ENCODE data around the gene FILIP1L.

DNA sequence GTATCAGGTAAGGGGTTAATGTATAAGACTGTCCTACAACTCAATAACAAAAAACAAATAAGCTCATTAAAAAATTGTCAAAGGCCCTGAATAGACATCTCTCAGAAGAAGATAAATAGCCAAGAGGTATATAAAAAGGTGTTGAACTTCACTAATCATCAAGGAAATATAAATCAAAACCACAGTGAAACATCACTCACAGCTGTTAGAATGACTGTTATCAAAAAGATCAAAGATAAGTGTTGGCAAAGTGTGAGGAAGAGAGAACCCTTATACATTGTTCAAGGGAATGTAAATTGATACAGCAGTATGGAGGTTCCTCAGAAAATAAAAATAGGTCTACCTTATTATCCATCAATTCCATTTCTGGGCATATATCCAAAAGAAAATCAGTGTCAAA is 95.5 kb downstream of the FILIP1L start:
- TF ChIP-seq YY1 (IDR thresholded peaks at IDR 0.05; ENCODE audit: low read depth) (no peak), FOXM1 (IDR thresholded peaks at IDR 0.05; ENCODE audit: borderline replicate concordance, low read depth) (no peak), TAF1 (IDR thresholded peaks at IDR 0.05; ENCODE audit: low read depth) (no peak), CEBPB (IDR thresholded peaks at IDR 0.05) (no peak), TCF12 (IDR thresholded peaks at IDR 0.05; ENCODE audit: low read depth) (no peak), EGR1 (IDR thresholded peaks at IDR 0.05) (no peak), EP300 (IDR thresholded peaks at IDR 0.05; ENCODE audit: borderline replicate concordance) (no peak), ZBTB7A (IDR thresholded peaks at IDR 0.05; ENCODE audit: low read depth) (no peak), RAD21 (IDR thresholded peaks at IDR 0.05; ENCODE audit: low read depth) (no peak), NFIC (IDR thresholded peaks at IDR 0.05) (no peak), CREB1 (IDR thresholded peaks at IDR 0.05; ENCODE audit: low read depth) (no peak)
- TF ChIP-seq, protein P1, sequence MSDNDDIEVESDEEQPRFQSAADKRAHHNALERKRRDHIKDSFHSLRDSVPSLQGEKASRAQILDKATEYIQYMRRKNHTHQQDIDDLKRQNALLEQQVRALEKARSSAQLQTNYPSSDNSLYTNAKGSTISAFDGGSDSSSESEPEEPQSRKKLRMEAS (IDR thresholded peaks at IDR 0.05): no peak
